IMR-90 (cell line): ENCODE results near the gene IARS2. TPM values are rescaled to one million over a fixed set of nuclear protein-coding genes. Genes with fewer than 3 reads are reported as not detected.

Experiments
- ATAC-seq: fragments of 200-7000 bp; cut with Tn5 transposase; 2 replicates; pipeline ENCODE4 v1.9.1; 2020; ENCODE audit warnings: low read depth, mild to moderate bottlenecking, moderate library complexity
- BruUV-seq: library from RNA; stranded (reverse); fragments of 400-500 nt; replicated peaks from 2 replicates; lab custom pipeline; 2021; lab: Mats Ljungman, UMichigan
- CTCF ChIA-PET: fragments of 300-600 bp; formaldehyde crosslinking; extraction: SDS; loops from one replicate; lab custom pipeline; 2021; ENCODE audit warnings: antibody characterized with exemption; lab: Yijun Ruan, JAX
- POLR2A ChIA-PET: fragments of 300-600 bp; sonication (Branson Sonifier 250); formaldehyde crosslinking; loops from one replicate; lab custom pipeline; 2022; ENCODE audit warnings: antibody characterized with exemption; ENCODE audit not compliant: unreplicated experiment; lab: Charles Lee
- DNase-seq: peaks from one replicate; pipeline ENCODE4 v3.0.0; 2013
- H2AFZ ChIP-seq: replicated peaks from 2 replicates; pipeline ENCODE3; 2013; ENCODE audit warnings: low read length, mild to moderate bottlenecking; ENCODE audit not compliant: poor library complexity
- H2AK5ac ChIP-seq: 2 replicates; pipeline ENCODE4 v1.6.1; 2013; ENCODE audit warnings: low read depth, low read length, inconsistent platforms
- H2AK9ac ChIP-seq: replicated peaks from 2 replicates; pipeline ENCODE3; 2013; ENCODE audit warnings: mild to moderate bottlenecking, low read depth, low read length, moderate library complexity; ENCODE audit not compliant: poor library complexity
- H2BK120ac ChIP-seq: 2 replicates; pipeline ENCODE4 v1.6.1; 2013; ENCODE audit warnings: low read depth, low read length, inconsistent platforms
- H2BK15ac ChIP-seq: 3 replicates; pipeline ENCODE4 v1.6.1; 2013; ENCODE audit warnings: low read depth, low read length, inconsistent platforms
- H2BK20ac ChIP-seq: 2 replicates; pipeline ENCODE4 v1.6.1; 2013; ENCODE audit warnings: low read depth, mild to moderate bottlenecking, inconsistent platforms, low read length, moderate library complexity
- H2BK5ac ChIP-seq: 2 replicates; pipeline ENCODE4 v1.6.1; 2013; ENCODE audit warnings: mild to moderate bottlenecking, low read depth, low read length, inconsistent platforms; ENCODE audit not compliant: poor library complexity, severe bottlenecking
- H3K14ac ChIP-seq: replicated peaks from 2 replicates; pipeline ENCODE4 v1.6.1; 2013; ENCODE audit warnings: low read depth, low read length, inconsistent platforms
- H3K18ac ChIP-seq: 2 replicates; pipeline ENCODE4 v1.6.1; 2013; ENCODE audit warnings: low read depth, low read length, control low read depth
- H3K23ac ChIP-seq: 2 replicates; pipeline ENCODE4 v1.6.1; 2013; ENCODE audit warnings: low read depth, low read length, inconsistent platforms
- H3K27ac ChIP-seq: 2 replicates; pipeline ENCODE4 v1.5.1; 2013; ENCODE audit warnings: mild to moderate bottlenecking, control low read depth, low read length; ENCODE audit not compliant: insufficient read depth
- H3K27me3 ChIP-seq: 2 replicates; pipeline ENCODE4 v1.6.1; 2013; ENCODE audit warnings: low read length; ENCODE audit not compliant: control insufficient read depth, insufficient read depth
- H3K36me3 ChIP-seq: 2 replicates; pipeline ENCODE4 v1.6.1; 2013; ENCODE audit warnings: low read length, mixed read lengths; ENCODE audit not compliant: control insufficient read depth, insufficient read depth
- H3K4ac ChIP-seq: 2 replicates; pipeline ENCODE4 v1.6.1; 2013; ENCODE audit warnings: low read depth, low read length, inconsistent platforms
- H3K4me1 ChIP-seq: 2 replicates; pipeline ENCODE4 v1.6.1; 2013; ENCODE audit warnings: low read length, mixed read lengths; ENCODE audit not compliant: control insufficient read depth, insufficient read depth
- H3K4me2 ChIP-seq: 2 replicates; pipeline ENCODE4 v1.6.1; 2013; ENCODE audit warnings: low read depth, mild to moderate bottlenecking, control low read depth, low read length, moderate library complexity
- H3K4me3 ChIP-seq: 2 replicates; pipeline ENCODE4 v1.5.1; 2013; ENCODE audit warnings: low read depth, mild to moderate bottlenecking, control low read depth, low read length, moderate library complexity; ENCODE audit not compliant: insufficient read depth
- H3K56ac ChIP-seq: 2 replicates; pipeline ENCODE4 v1.6.1; 2013; ENCODE audit warnings: low read length, inconsistent platforms; ENCODE audit not compliant: insufficient read depth; ENCODE audit errors: extremely low read depth
- H3K79me1 ChIP-seq, 2 experiments: 2 replicates each; pipeline ENCODE4 v1.6.1; 2013; ENCODE audit warnings: low read length in 2 of 2, inconsistent platforms in 1 of 2, low read depth in 1 of 2
- H3K9ac ChIP-seq: 2 replicates; pipeline ENCODE4 v1.6.1; 2013; ENCODE audit warnings: low read depth, low read length, control low read depth
- H3K9me1 ChIP-seq: 2 replicates; pipeline ENCODE4 v1.6.1; 2013; ENCODE audit warnings: low read length, inconsistent platforms; ENCODE audit not compliant: insufficient read depth
- H3K9me3 ChIP-seq: 2 replicates; pipeline ENCODE4 v1.6.1; 2013; ENCODE audit warnings: low read length; ENCODE audit not compliant: control insufficient read depth, insufficient read depth
- H4K20me1 ChIP-seq: 2 replicates; pipeline ENCODE4 v1.6.1; 2013; ENCODE audit warnings: low read length, inconsistent platforms; ENCODE audit not compliant: insufficient read depth
- H4K5ac ChIP-seq: 2 replicates; pipeline ENCODE4 v1.6.1; 2013; ENCODE audit warnings: mild to moderate bottlenecking, low read depth, low read length, control low read depth
- H4K8ac ChIP-seq, 2 experiments: 2 replicates each; pipeline ENCODE4 v1.6.1; 2013; ENCODE audit warnings: low read depth in 2 of 2, low read length in 2 of 2, control low read depth in 1 of 2, inconsistent platforms in 1 of 2
- H4K91ac ChIP-seq: 2 replicates; pipeline ENCODE4 v1.6.1; 2013; ENCODE audit warnings: low read depth, low read length, inconsistent platforms; ENCODE audit not compliant: insufficient read depth
- BHLHE40 ChIP-seq: fragments of 150-350 bp; IDR thresholded peaks from 2 replicates; pipeline ENCODE4 v1.6.1; 2016; ENCODE audit warnings: mild to moderate bottlenecking, low read depth, low read length
- CHD1 ChIP-seq: IDR thresholded peaks from 2 replicates; pipeline ENCODE4 v1.6.1; 2012; ENCODE audit warnings: low read depth, low read length, improper control_type of control experiment
- FOS ChIP-seq: fragments of 150-350 bp; IDR thresholded peaks from 2 replicates; pipeline ENCODE4 v1.6.1; 2016; ENCODE audit warnings: low read depth, low read length
- MAZ ChIP-seq: IDR thresholded peaks from 2 replicates; pipeline ENCODE4 v1.6.1; 2012; ENCODE audit warnings: low read depth, mild to moderate bottlenecking, low read length, improper control_type of control experiment, moderate library complexity, borderline replicate concordance
- MXI1 ChIP-seq: IDR thresholded peaks from 2 replicates; pipeline ENCODE4 v1.6.1; 2012; ENCODE audit warnings: low read depth, mild to moderate bottlenecking, low read length, moderate library complexity, borderline replicate concordance
- POLR2A ChIP-seq: IDR thresholded peaks from 2 replicates; pipeline ENCODE4 v1.6.1; 2012; ENCODE audit warnings: mild to moderate bottlenecking, low read depth, low read length
- RCOR1 ChIP-seq: IDR thresholded peaks from 2 replicates; pipeline ENCODE4 v1.6.1; 2012; ENCODE audit warnings: mild to moderate bottlenecking, low read length, improper control_type of control experiment; ENCODE audit not compliant: insufficient replicate concordance
- RFX5 ChIP-seq: IDR thresholded peaks from 2 replicates; pipeline ENCODE4 v1.8.0; 2012; ENCODE audit warnings: low read depth, mild to moderate bottlenecking, low read length, moderate library complexity
- WGBS, 2 experiments: methylation state at CpG; one replicate each; pipeline versions ENCODE4 v1.1.5 to v1.1.7; 2013; ENCODE audit warnings: missing lambda C conversion rate in 2 of 2; ENCODE audit not compliant: insufficient read length in 1 of 2; ENCODE audit errors: extremely low coverage in 2 of 2; 5-methylcytosine and 5-hydroxymethylcytosine counted together
- dilution Hi-C: fragments of 300-500 bp; cut with HindIII; formaldehyde crosslinking; loops from one replicate; pipeline ENCODE4 v1.14.3; 2018; ENCODE audit warnings: low sequenced_read_pairs; ENCODE audit not compliant: unreplicated experiment
- in situ Hi-C: fragments of 300-500 bp; cut with MboI; formaldehyde crosslinking; loops from 3 replicates; pipeline ENCODE4 v1.14.3; 2019; ENCODE audit warnings: low sequenced_read_pairs, inconsistent platforms, mixed read lengths
- intact Hi-C: fragments of 100-400 bp; cut with micrococcal nuclease; formaldehyde crosslinking; loops from 2 replicates; pipeline ENCODE4 v1.10.0; 2022
- polyA plus RNA-seq, 3 experiments: library from polyadenylated mRNA; depleted of rRNA; stranded (reverse); fragments of >200 nt; gene quantifications; 2 replicates each; pipeline ENCODE4 v1.2.3, GENCODE V29; 2012; ENCODE audit warnings: low replicate concordance in 1 of 3
- total RNA-seq: library from RNA; depleted of rRNA; stranded (reverse); fragments of >200 nt; gene quantifications from 2 replicates; pipeline ENCODE4 v1.2.3, GENCODE V29; 2012
- TF ChIP-seq, protein P1 (sequence below): fragments of 150-350 bp; IDR thresholded peaks from 2 replicates; pipeline ENCODE4 v1.6.1; 2017; ENCODE audit warnings: mild to moderate bottlenecking, antibody characterized with exemption, low read length, low read depth

Gene IARS2
- total and polyA plus RNA-seq, 2 of the 4 experiments (the other 2 are of a cell fraction), result 34.8 to 77.4 TPM

DNA sequence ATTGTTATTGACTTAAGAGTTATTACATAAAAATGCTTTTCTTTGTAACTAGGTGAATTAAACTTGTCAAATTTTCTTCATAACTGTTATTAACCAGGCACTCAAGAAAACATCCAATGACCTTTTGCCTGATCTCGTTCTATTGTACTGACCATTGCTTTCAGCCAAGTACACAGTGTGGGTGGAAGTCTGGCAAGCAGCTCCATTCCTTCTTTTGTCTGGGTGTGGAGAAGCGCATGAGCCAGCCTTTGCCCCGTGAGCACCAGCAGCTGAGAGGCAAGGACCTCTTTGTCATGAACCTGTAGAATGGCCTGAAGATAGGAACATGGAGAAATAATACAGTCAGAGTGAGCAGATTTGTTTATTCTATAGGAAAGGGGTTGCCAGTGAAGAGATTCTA lies 57.5 kb downstream of the IARS2 start:
- no CpG with 5 or more reads among the region's 3 CpGs for WGBS, 2 experiments
- intact Hi-C loops, result loop anchor here (5.0 kb wide), 1 partner anchor 44 kb away; no protein-coding TSS in a partner anchor
- DNase-seq (peak; percentile 15), ATAC-seq (peak; percentile 49)
- Histone ChIP-seq H3K27me3 (no peaks in the 10 kb centered on the region), H2BK15ac (no peak overlapping the region), H3K9me3 (no peaks in the 10 kb centered on the region), H2AFZ (no peak overlapping the region), H4K5ac (no peak overlapping the region), H3K9ac (no peak overlapping the region), H2AK5ac (no peak overlapping the region), H3K79me1 (no peaks in the 10 kb centered on the region; a peak in 2 of 4 replicates), H3K4me3 (no peak overlapping the region), H4K20me1 (no peaks in the 10 kb centered on the region), H2BK20ac (no peak overlapping the region), H3K4me2 (no peak overlapping the region), H3K36me3 (peaks cover 27% of the 10 kb centered on the region), H2BK5ac (no peak overlapping the region), H2BK120ac (no peak overlapping the region), H4K91ac (no peak overlapping the region), H3K18ac (no peak overlapping the region), H3K4ac (no peak overlapping the region), H3K4me1 (peaks cover 2% of the 10 kb centered on the region; the same call in 1 of the 2 replicates), H3K27ac (no peak overlapping the region), H2AK9ac (no peak overlapping the region), H3K56ac (no peak overlapping the region), H3K23ac (no peak overlapping the region), H4K8ac (no peak overlapping the region), H3K14ac (no peak overlapping the region), H3K9me1 (no peaks in the 10 kb centered on the region; the same call in 1 of the 2 replicates)
- in situ Hi-C loops, result no loop called here
- CTCF ChIA-PET, result no interaction called here
- TF ChIP-seq, protein P1, sequence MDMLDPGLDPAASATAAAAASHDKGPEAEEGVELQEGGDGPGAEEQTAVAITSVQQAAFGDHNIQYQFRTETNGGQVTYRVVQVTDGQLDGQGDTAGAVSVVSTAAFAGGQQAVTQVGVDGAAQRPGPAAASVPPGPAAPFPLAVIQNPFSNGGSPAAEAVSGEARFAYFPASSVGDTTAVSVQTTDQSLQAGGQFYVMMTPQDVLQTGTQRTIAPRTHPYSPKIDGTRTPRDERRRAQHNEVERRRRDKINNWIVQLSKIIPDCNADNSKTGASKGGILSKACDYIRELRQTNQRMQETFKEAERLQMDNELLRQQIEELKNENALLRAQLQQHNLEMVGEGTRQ, result no peak
- TF ChIP-seq MXI1, result no peak
- no peak for TF ChIP-seq RCOR1
- no peak for TF ChIP-seq BHLHE40
- TF ChIP-seq CHD1, result no peak
- TF ChIP-seq FOS, result no peak
- TF ChIP-seq POLR2A, result no peak
- TF ChIP-seq RFX5, result no peak
- TF ChIP-seq MAZ, result no peak
- POLR2A ChIA-PET, result no interaction called here
- no TSS peak for BruUV-seq
- dilution Hi-C loops, result no loop called here
